H1 (cell line): Measurements from ENCODE around the gene CYSRT1. TPM values are rescaled to one million over a fixed set of nuclear protein-coding genes. Genes with fewer than 3 reads are reported as not detected.

Experiments
- CTCF ChIA-PET: fragments of 300-600 bp; sonication (Branson Sonifier 250); formaldehyde crosslinking; loops from one replicate; lab custom pipeline; 2021; ENCODE audit not compliant: partially characterized antibody; lab: Charles Lee
- POLR2A ChIA-PET: fragments of 300-600 bp; sonication (Branson Sonifier 250); formaldehyde crosslinking; loops from one replicate; lab custom pipeline; 2021; ENCODE audit warnings: inconsistent platforms; ENCODE audit not compliant: partially characterized antibody; lab: Charles Lee
- DNase-seq, 2 experiments: peaks; one replicate each; pipeline versions ENCODE4 v3.0.0 to v3.0.0-alpha.2; 2010 to 2022; ENCODE audit warnings: low spot score in 2 of 2, low read depth in 1 of 2, mixed read lengths in 1 of 2
- FAIRE-seq: peaks from 2 replicates; lab custom pipeline; 2011; peaks lifted over from hg19 to GRCh38; lab: Jason Lieb, UNC
- H2AFZ ChIP-seq: 2 replicates; pipeline ENCODE4 v1.8.1; 2012; ENCODE audit warnings: low read length, inconsistent platforms
- H2AK5ac ChIP-seq: 2 replicates; pipeline ENCODE4 v1.6.1; 2013; ENCODE audit warnings: low read depth, low read length
- H2BK120ac ChIP-seq: replicated peaks from 2 replicates; pipeline ENCODE3; 2013; ENCODE audit warnings: low read depth, low read length, inconsistent platforms
- H2BK12ac ChIP-seq: 2 replicates; pipeline ENCODE4 v1.6.1; 2013; ENCODE audit warnings: low read depth, low read length
- H2BK15ac ChIP-seq: 2 replicates; pipeline ENCODE4 v1.6.1; 2013; ENCODE audit warnings: low read length
- H2BK20ac ChIP-seq: 2 replicates; pipeline ENCODE4 v1.6.1; 2013; ENCODE audit warnings: low read length
- H2BK5ac ChIP-seq: 2 replicates; pipeline ENCODE4 v1.6.1; 2013; ENCODE audit warnings: low read depth, low read length
- H3K14ac ChIP-seq: 2 replicates; pipeline ENCODE4 v1.6.1; 2013; ENCODE audit warnings: inconsistent platforms; ENCODE audit not compliant: insufficient read length
- H3K18ac ChIP-seq: 2 replicates; pipeline ENCODE4 v1.6.1; 2013; ENCODE audit warnings: low read length; ENCODE audit errors: extremely low read depth
- H3K23ac ChIP-seq: 2 replicates; pipeline ENCODE4 v1.6.1; 2013; ENCODE audit warnings: inconsistent platforms; ENCODE audit not compliant: insufficient read length
- H3K23me2 ChIP-seq: 2 replicates; pipeline ENCODE4 v1.6.1; 2013; ENCODE audit warnings: low read depth, low read length
- H3K27ac ChIP-seq: 2 replicates; pipeline ENCODE4 v1.6.1; 2011; ENCODE audit warnings: low read depth, low read length, inconsistent platforms
- H3K27me3 ChIP-seq, 4 experiments: replicated peaks in 1 of 4; 1 replicate in 1 of 4; 2 replicates in 3 of 4; pipeline versions ENCODE4 v1.6.1 to v1.8.1; 2011 to 2013; ENCODE audit warnings: low read length in 3 of 4, mild to moderate bottlenecking in 3 of 4, inconsistent platforms in 2 of 4, mixed read lengths in 2 of 4, moderate library complexity in 1 of 4; ENCODE audit not compliant: control insufficient read depth in 3 of 4, insufficient read depth in 3 of 4; ENCODE audit errors: extremely low read depth in 1 of 4
- H3K36me3 ChIP-seq, 4 experiments: 2 replicates each; pipeline versions ENCODE4 v1.6.1 to v1.8.1; 2011 to 2013; ENCODE audit warnings: mild to moderate bottlenecking in 4 of 4, low read length in 3 of 4, moderate library complexity in 2 of 4, control low read depth in 1 of 4, inconsistent platforms in 1 of 4; ENCODE audit not compliant: insufficient read depth in 4 of 4, control insufficient read depth in 2 of 4
- H3K4ac ChIP-seq: replicated peaks from 2 replicates; pipeline ENCODE3; 2013; ENCODE audit warnings: low read length, low read depth, mixed read lengths, inconsistent platforms; ENCODE audit not compliant: insufficient read length
- H3K4me1 ChIP-seq, 4 experiments: replicated peaks in 1 of 4; 1 replicate in 1 of 4; 2 replicates in 3 of 4; pipeline versions ENCODE4 v1.6.1 to v1.8.1; 2011 to 2013; ENCODE audit warnings: low read length in 3 of 4, inconsistent platforms in 2 of 4, mixed read lengths in 1 of 4; ENCODE audit not compliant: insufficient read depth in 4 of 4, control insufficient read depth in 3 of 4
- H3K4me2 ChIP-seq, 2 experiments: 2 replicates each; pipeline versions ENCODE4 v1.6.1 to v1.8.1; 2011 to 2013; ENCODE audit warnings: low read depth in 2 of 2, low read length in 2 of 2, control low read depth in 1 of 2, inconsistent platforms in 1 of 2, mild to moderate bottlenecking in 1 of 2; ENCODE audit not compliant: insufficient read depth in 1 of 2
- H3K4me3 ChIP-seq, 4 experiments: fragments of 200-600, 300-600 bp in 1 of 4; sonication (generic), shearing (Covaris generic), sonication (Bioruptor Twin) in 1 of 4; 2 replicates each; pipeline versions ENCODE4 v1.5.1 to v1.8.1; 2011 to 2016; ENCODE audit warnings: low read length in 4 of 4, low read depth in 3 of 4, control low read depth in 2 of 4, inconsistent platforms in 2 of 4, mild to moderate bottlenecking in 2 of 4, mixed read lengths in 1 of 4, moderate library complexity in 1 of 4; ENCODE audit not compliant: insufficient read depth in 2 of 4; ENCODE audit errors: extremely low read depth in 1 of 4
- H3K56ac ChIP-seq: replicated peaks from 2 replicates; pipeline ENCODE3; 2013; ENCODE audit warnings: low read depth, mild to moderate bottlenecking, mixed read lengths, low read length, inconsistent platforms; ENCODE audit not compliant: insufficient read length
- H3K79me1 ChIP-seq: 2 replicates; pipeline ENCODE4 v1.6.1; 2013; ENCODE audit warnings: low read depth, low read length, control low read depth
- H3K79me2 ChIP-seq, 2 experiments: 2 replicates each; pipeline versions ENCODE4 v1.6.1 to v1.8.1; 2012 to 2013; ENCODE audit warnings: low read length in 2 of 2, mild to moderate bottlenecking in 2 of 2, inconsistent platforms in 1 of 2; ENCODE audit not compliant: insufficient read depth in 2 of 2, control insufficient read depth in 1 of 2
- H3K9ac ChIP-seq, 4 experiments: replicated peaks in 1 of 4; 1 replicate in 1 of 4; 2 replicates in 3 of 4; pipeline versions ENCODE4 v1.6.1 to v1.8.1; 2011 to 2013; ENCODE audit warnings: low read depth in 3 of 4, low read length in 3 of 4, control low read depth in 2 of 4, mild to moderate bottlenecking in 2 of 4, moderate library complexity in 2 of 4, inconsistent platforms in 1 of 4; ENCODE audit errors: extremely low read depth in 1 of 4
- H3K9me3 ChIP-seq, 2 experiments: 2 replicates each; pipeline versions ENCODE4 v1.6.1 to v1.8.1; 2012 to 2013; ENCODE audit warnings: mild to moderate bottlenecking in 2 of 2, moderate library complexity in 2 of 2, control low read depth in 1 of 2, inconsistent platforms in 1 of 2, low read depth in 1 of 2, low read length in 1 of 2, mixed read lengths in 1 of 2; ENCODE audit not compliant: insufficient read depth in 2 of 2
- H4K20me1 ChIP-seq, 2 experiments: replicated peaks in 1 of 2; 2 replicates each; pipeline versions ENCODE3 to v1.8.1; 2011 to 2013; ENCODE audit warnings: inconsistent platforms in 2 of 2, low read length in 2 of 2, mild to moderate bottlenecking in 1 of 2; ENCODE audit not compliant: insufficient read depth in 2 of 2, control insufficient read depth in 1 of 2
- H4K5ac ChIP-seq: 2 replicates; pipeline ENCODE4 v1.6.1; 2013; ENCODE audit warnings: low read length, low read depth, mixed read lengths, inconsistent platforms; ENCODE audit not compliant: insufficient read length
- H4K8ac ChIP-seq: 2 replicates; pipeline ENCODE4 v1.8.0; 2013; ENCODE audit warnings: mild to moderate bottlenecking, moderate library complexity, low read length, inconsistent platforms; ENCODE audit not compliant: insufficient read depth; ENCODE audit errors: extremely low read depth
- H4K91ac ChIP-seq: replicated peaks from 2 replicates; pipeline ENCODE3; 2013; ENCODE audit warnings: low read length, mixed read lengths, inconsistent platforms; ENCODE audit not compliant: insufficient read length
- PHF8 ChIP-seq: fragments of 200-600 bp; sonication (generic); conservative IDR thresholded peaks from 2 replicates; pipeline ENCODE4 v1.7.1; 2012; ENCODE audit warnings: low read depth, mild to moderate bottlenecking, inconsistent platforms, low read length, moderate library complexity
- SIN3A ChIP-seq, 2 experiments: IDR thresholded peaks in 1 of 2; conservative IDR thresholded peaks in 1 of 2; 2 replicates each; pipeline ENCODE4 v1.6.1; 2011 to 2012; ENCODE audit warnings: low read length in 2 of 2, improper control_type of control experiment in 1 of 2, low read depth in 1 of 2, mild to moderate bottlenecking in 1 of 2
- WGBS, 2 experiments: shearing (Covaris generic) in 1 of 2; methylation state at CpG; one replicate each; pipeline versions ENCODE4 v1.1.6 to v1.1.7; 2013 to 2015; ENCODE audit warnings: low lambda C conversion rate in 2 of 2, mixed read lengths in 2 of 2, inconsistent platforms in 1 of 2, low coverage in 1 of 2, missing lambda C conversion rate in 1 of 2; ENCODE audit not compliant: insufficient replicate concordance in 2 of 2, insufficient coverage in 1 of 2, insufficient read length in 1 of 2; ENCODE audit errors: extremely low coverage in 1 of 2, missing lambda C conversion rate in 1 of 2; 5-methylcytosine and 5-hydroxymethylcytosine counted together
- polyA plus RNA-seq, 7 experiments: library from polyadenylated mRNA; depleted of rRNA in 3 of 7; stranded (reverse) in 5 of 7; unstranded in 2 of 7; fragments of >200 nt in 5 of 7; fragments of 200-250 nt in 2 of 7; gene quantifications; 1 replicate in 5 of 7; 2 replicates in 1 of 7; 4 replicates in 1 of 7; pipeline versions ENCODE4 v1.2.1 to v1.2.3, GENCODE V29; 2011 to 2013; ENCODE audit warnings: missing spikeins in 2 of 7, mixed read lengths in 2 of 7
- total RNA-seq: library from RNA; stranded (reverse); fragmentation: NEBNext Ultra II Directional; extraction: Animal tissue kit (Norgen Biotek cat#: 25700); gene quantifications from 2 replicates; pipeline ENCODE4 v1.2.1, GENCODE V29; 2021

Gene CYSRT1
- total and polyA plus RNA-seq, 2 of the 8 experiments (the other 6 are each of a cell fraction or from before 2014, with no cell fraction given), result 1.0 to 6.5 TPM

- Histone ChIP-seq H3K4me1 (peaks cover 6 to 33% (median 18%) of the 10 kb centered on the region in 4 experiments), H3K27me3 (no peaks in the 10 kb centered on the region), H3K9ac (no peak overlapping the region), H3K4ac (no peak overlapping the region), H3K56ac (no peak overlapping the region), H3K4me2 (peak overlapping the region; percentile 70 to 76), H3K23ac (no peak overlapping the region), H3K9me3 (no peaks in the 10 kb centered on the region), H2BK120ac (no peak overlapping the region), H2AK5ac (no peak overlapping the region), H3K27ac (no peak overlapping the region), H3K79me2 (peaks cover 0 to 42% of the 10 kb centered on the region in 2 experiments; a peak in 3 of 4 replicates), H2BK5ac (no peak overlapping the region), H3K36me3 (no peaks in the 10 kb centered on the region), H4K5ac (no peak overlapping the region), H4K8ac (peak overlapping the region; percentile 35; the same call in 1 of the 2 replicates), H4K20me1 (peaks cover 5 to 30% of the 10 kb centered on the region in 2 experiments), H4K91ac (no peak overlapping the region), H2BK20ac (no peak overlapping the region), H3K23me2 (peaks cover 7% of the 10 kb centered on the region; the same call in 1 of the 2 replicates), H2BK15ac (no peak overlapping the region), H3K14ac (no peak overlapping the region), H3K18ac (no peak overlapping the region), H2BK12ac (no peak overlapping the region), H3K79me1 (peaks cover 29% of the 10 kb centered on the region), H2AFZ (no peak overlapping the region), H3K4me3 (peak overlapping the region; percentile 41 to 67 (median 52); a peak in 7 of 8 replicates)
- WGBS, 2 experiments, result 46% methylated on average over 22 of the region's 51 CpGs; no CpG with 5 or more reads in 1 of the 2 experiments
- no peak for TF ChIP-seq SIN3A (conservative IDR thresholded peaks at IDR 0.05 in 1 of 2, IDR thresholded peaks at IDR 0.05 in 1 of 2; ENCODE audit: low read depth in 1 of 2, low read length in 2 of 2)
- no peak for TF ChIP-seq PHF8
- ChIA-PET POLR2A (interaction anchor here (0.7 to 2.2 kb wide), 12 partner anchors 10 to 471 kb away, joined by 3 to 21 read pairs (median 4); partner anchors contain the start of genes ANAPC2, RNF208, SSNA1 and TUBB4B), CTCF (interaction anchor here (1.0 to 14.0 kb wide), 4 partner anchors 9 to 29 kb away, joined by 3 to 204 read pairs (median 10); partner anchors contain the start of genes CYSRT1, RNF208, RNF224 and SLC34A3)
- FAIRE-seq (no peak), DNase-seq (peak in 1 of 2 experiments; percentile 58)
Measured at GRCh38 chr9:137199411-137200121, 25.4 kb upstream of the CYSRT1 start.
